A673 (cell line): ENCODE data around the gene MAPKAP1. TPM values are rescaled to one million over a fixed set of nuclear protein-coding genes. Genes with fewer than 3 reads are reported as not detected.
A peak's percentile ranks its signal among the peaks of the same experiment; 100 is the strongest.

ENCODE experiments used
- BruUV-seq: library from RNA; stranded (reverse); fragments of 400-500 nt; replicated peaks from 2 replicates; lab custom pipeline; 2021; lab: Mats Ljungman, UMichigan
- CTCF ChIA-PET: fragments of 300-600 bp; sonication (Branson Sonifier 250); formaldehyde crosslinking; loops from one replicate; lab custom pipeline; 2022; ENCODE audit warnings: antibody characterized with exemption; lab: Charles Lee
- POLR2A ChIA-PET: fragments of 300-600 bp; sonication (Branson Sonifier 250); formaldehyde crosslinking; loops from one replicate; lab custom pipeline; 2022; ENCODE audit warnings: antibody characterized with exemption; ENCODE audit not compliant: low non-redundant PET; lab: Charles Lee
- DNase-seq: peaks from one replicate; pipeline ENCODE4 v3.0.0-alpha.2; 2015; ENCODE audit warnings: low spot score
- H3K27ac ChIP-seq: fragments of 200-600 bp; sonication (generic); 2 replicates; pipeline ENCODE4 v1.5.1; 2016; ENCODE audit warnings: mixed run types, low read depth, mild to moderate bottlenecking, mixed read lengths, antibody characterized with exemption, low read length; ENCODE audit not compliant: poor library complexity, severe bottlenecking
- H3K27me3 ChIP-seq: fragments of 200-600 bp; sonication (generic); replicated peaks from 2 replicates; pipeline ENCODE4 v1.6.1; 2017; ENCODE audit warnings: mixed run types, low read depth, mild to moderate bottlenecking, mixed read lengths, antibody characterized with exemption, low read length; ENCODE audit not compliant: insufficient read depth, poor library complexity
- H3K36me3 ChIP-seq: fragments of 200-600 bp; sonication (generic); 2 replicates; pipeline ENCODE4 v1.6.1; 2016; ENCODE audit warnings: mixed run types, mild to moderate bottlenecking, mixed read lengths, antibody characterized with exemption, low read length; ENCODE audit not compliant: insufficient read depth, poor library complexity, severe bottlenecking
- H3K4me1 ChIP-seq: fragments of 200-600 bp; sonication (generic); 2 replicates; pipeline ENCODE4 v1.6.1; 2017; ENCODE audit warnings: mixed run types, mild to moderate bottlenecking, mixed read lengths, antibody characterized with exemption, low read length; ENCODE audit not compliant: insufficient read depth, poor library complexity, severe bottlenecking
- H3K4me3 ChIP-seq: fragments of 200-600 bp; sonication (generic); 2 replicates; pipeline ENCODE4 v1.5.1; 2016; ENCODE audit warnings: low read depth, mixed run types, mild to moderate bottlenecking, mixed read lengths, low read length; ENCODE audit not compliant: poor library complexity, severe bottlenecking
- H3K9me3 ChIP-seq: fragments of 200-600 bp; sonication (generic); 2 replicates; pipeline ENCODE4 v1.6.1; 2016; ENCODE audit warnings: mixed run types, low read depth, mild to moderate bottlenecking, mixed read lengths, antibody characterized with exemption, low read length; ENCODE audit not compliant: poor library complexity, severe bottlenecking
- CTCF ChIP-seq: fragments of 300-800, 200-600 bp; sonication (generic); conservative IDR thresholded peaks from 2 replicates; pipeline ENCODE4 v1.5.1; 2017; ENCODE audit warnings: low read depth, mild to moderate bottlenecking, antibody characterized with exemption, low read length, moderate library complexity, mixed read lengths
- EZH2 ChIP-seq: fragments of 200-600 bp; sonication (generic); IDR thresholded peaks from 2 replicates; pipeline ENCODE4 v1.6.1; 2017; ENCODE audit warnings: borderline replicate concordance, low read depth, mild to moderate bottlenecking, mixed read lengths, antibody characterized with exemption, low read length; ENCODE audit not compliant: poor library complexity, severe bottlenecking
- intact Hi-C: fragments of 100-400 bp; cut with micrococcal nuclease; formaldehyde crosslinking; loops from one replicate; pipeline ENCODE4 v1.10.0; 2022; ENCODE audit not compliant: unreplicated experiment
- total RNA-seq: library from RNA; stranded (reverse); gene quantifications from 2 replicates; pipeline ENCODE4 v1.2.3, GENCODE V29; 2021

Gene MAPKAP1
- total RNA-seq, 1 experiment from 2014 or later, result 98.7 TPM

GRCh38 chr9:125746017-125746773 lies 39.2 kb upstream of the MAPKAP1 start:
- no peak for TF ChIP-seq CTCF
- no peak for TF ChIP-seq EZH2
- intact Hi-C loops, result no loop called here
- POLR2A ChIA-PET, result no interaction called here
- BruUV-seq, result no TSS peak
- peak; percentile 93 for DNase-seq
- Histone ChIP-seq H3K27ac (no peak overlapping the region), H3K36me3 (no peaks in the 10 kb centered on the region), H3K4me1 (peaks cover 19% of the 10 kb centered on the region), H3K9me3 (no peaks in the 10 kb centered on the region), H3K27me3 (peaks cover 86% of the 10 kb centered on the region), H3K4me3 (peak overlapping the region; percentile 46)
- CTCF ChIA-PET, result no interaction called here

- H3K9me3 ChIP-seq, result no peaks in the 10 kb centered on the region
- ChIA-PET POLR2A (no interaction called here), CTCF (no interaction called here)
- H3K4me1 ChIP-seq, result peaks cover 19% of the 10 kb centered on the region
- no peaks in the 10 kb centered on the region for H3K36me3 ChIP-seq
- intact Hi-C loops, result no loop called here
- H3K27me3 ChIP-seq, result peaks cover 81% of the 10 kb centered on the region
- TF ChIP-seq EZH2 (peak; percentile 18), CTCF (no peak)
- DNase-seq, result no peak
- H3K4me3 ChIP-seq, result peak overlapping the region; percentile 46
- H3K27ac ChIP-seq, result no peak overlapping the region
- BruUV-seq, result no TSS peak
These were observed 38.6 kb upstream of the MAPKAP1 start for GRCh38 chr9:125745682-125746016.

- Histone ChIP-seq H3K27ac (no peak overlapping the region), H3K9me3 (no peaks in the 10 kb centered on the region), H3K36me3 (no peaks in the 10 kb centered on the region), H3K4me1 (peaks cover 19% of the 10 kb centered on the region), H3K27me3 (peaks cover 75% of the 10 kb centered on the region), H3K4me3 (no peak overlapping the region)
- intact Hi-C loops, result no loop called here
- no peak for DNase-seq
- no TSS peak for BruUV-seq
- ChIA-PET CTCF (no interaction called here), POLR2A (interaction anchor here (0.7 kb wide), 1 partner anchor 14 kb away, joined by 3 read pairs; no protein-coding TSS in a partner anchor)
- TF ChIP-seq CTCF, result no peak
- no peak for TF ChIP-seq EZH2
These were observed 38.0 kb upstream of the MAPKAP1 start for GRCh38 chr9:125745018-125745417.
